Gastrocnemius medialis (tissue), 4 donors: ENCODE results near the gene LDLRAP1. TPM values are rescaled to one million over a fixed set of nuclear protein-coding genes. Genes with fewer than 3 reads are reported as not detected.

Experiments
- ATAC-seq, 2 donors: fragments of 150-250 bp; one replicate each; pipeline ENCODE4 v1.9.1; 2016
- DNase-seq, 2 donors: peaks; one replicate each; pipeline ENCODE4 v3.0.0-alpha.2; 2019
- H3K27ac ChIP-seq, 4 donors: fragments of 200-600 bp; sonication (generic); 1 replicate in 1 of 4; 2 replicates in 3 of 4; pipeline ENCODE4 v1.5.1; 2016 to 2018; ENCODE audit warnings: mild to moderate bottlenecking in 2 of 4, moderate library complexity in 1 of 4
- H3K27me3 ChIP-seq, 3 donors: fragments of 200-600 bp; sonication (generic) in 2 of 3; 1 replicate in 1 of 3; 2 replicates in 2 of 3; pipeline versions ENCODE4 v1.5.1 to v1.6.0; 2016 to 2019; ENCODE audit warnings: mild to moderate bottlenecking in 1 of 3, moderate library complexity in 1 of 3
- H3K36me3 ChIP-seq, 2 donors: fragments of 200-600 bp; sonication (generic) in 1 of 2; one replicate each; pipeline ENCODE4 v1.5.1; 2017 to 2018
- H3K4me1 ChIP-seq, 2 donors: fragments of 200-600 bp; sonication (generic) in 1 of 2; one replicate each; pipeline ENCODE4 v1.5.1; 2016 to 2017; ENCODE audit warnings: mild to moderate bottlenecking in 2 of 2
- H3K4me3 ChIP-seq, 4 donors: fragments of 200-600 bp; sonication (generic) in 3 of 4; 1 replicate in 1 of 4; 2 replicates in 3 of 4; pipeline ENCODE4 v1.5.1; 2016 to 2019; ENCODE audit warnings: mild to moderate bottlenecking in 2 of 4
- H3K9me3 ChIP-seq, 3 donors: fragments of 200-600 bp; sonication (generic) in 2 of 3; 1 replicate in 1 of 3; 2 replicates in 2 of 3; pipeline ENCODE4 v1.5.1; 2016 to 2019
- POLR2A ChIP-seq, 2 donors: fragments of 450-650 bp; IDR thresholded peaks; one replicate each; pipeline ENCODE4 v1.6.1; 2017; ENCODE audit warnings: antibody characterized with exemption in 2 of 2, mild to moderate bottlenecking in 2 of 2, moderate library complexity in 2 of 2
- in situ Hi-C, 4 donors: fragments of 200-750 bp; cut with MboI; loops; one replicate each; pipeline versions ENCODE4 v1.15.0 to v1.8.0; 2017; ENCODE audit warnings: low sequenced_read_pairs in 4 of 4
- intact Hi-C: fragments of 100-400 bp; cut with DNase I; formaldehyde crosslinking; loops from one replicate; pipeline ENCODE4 v1.15.1; 2023; ENCODE audit warnings: low total_unique reads
- total RNA-seq, 4 donors: library from RNA; depleted of rRNA; stranded (reverse); fragments of >200 nt; gene quantifications; one replicate each; pipeline versions ENCODE4 v1.1.0 to v1.2.3, GENCODE V29; 2016
- TF ChIP-seq, protein P1 (sequence below), 5 experiments: fragments of 450-650 bp in 3 of 5; fragments of 200-600 bp in 2 of 5; sonication (generic) in 2 of 5; IDR thresholded peaks in 4 of 5; conservative IDR thresholded peaks in 1 of 5; 1 replicate in 4 of 5; 2 replicates in 1 of 5; pipeline ENCODE4 v1.5.1; 2016 to 2019; ENCODE audit warnings: antibody characterized with exemption in 5 of 5, mild to moderate bottlenecking in 3 of 5, moderate library complexity in 3 of 5

The LDLRAP1 gene
- total RNA-seq, 4 donors from 2014 or later, result 10.0 to 17.9 (median 14.2) TPM

DNA sequence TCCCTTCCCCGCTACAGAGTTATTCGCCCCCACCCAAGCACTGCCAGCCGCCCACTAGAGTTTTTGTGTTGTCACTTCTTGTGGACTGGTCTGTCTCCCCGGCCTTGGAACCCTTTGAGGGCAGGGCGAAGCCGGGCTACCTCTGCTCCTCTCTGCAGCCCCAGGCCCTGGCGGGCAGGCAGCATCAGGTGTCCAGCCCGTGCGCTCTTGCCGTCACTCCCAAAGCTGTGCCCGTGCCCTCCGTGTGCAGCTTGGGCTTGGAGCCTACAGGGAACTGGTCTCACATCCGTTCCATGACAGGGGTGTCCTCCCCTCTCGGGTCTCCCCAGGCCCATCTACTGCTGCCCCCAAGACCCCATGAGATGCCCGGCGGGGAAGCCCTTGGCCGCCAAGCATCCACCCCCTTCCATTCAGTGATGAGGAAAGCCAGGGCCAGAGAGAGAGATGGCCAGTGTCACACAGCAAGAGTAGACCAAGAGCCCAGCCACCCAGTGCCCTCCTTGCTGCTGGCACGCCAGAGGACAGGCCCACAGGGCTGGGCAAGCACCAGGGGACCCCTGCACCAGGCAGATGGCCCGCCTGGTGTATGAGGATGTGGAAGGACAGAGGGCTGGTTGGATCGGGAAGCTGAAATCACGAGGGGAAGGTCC is 15.3 kb upstream of the LDLRAP1 start:
- TF ChIP-seq, protein P1, sequence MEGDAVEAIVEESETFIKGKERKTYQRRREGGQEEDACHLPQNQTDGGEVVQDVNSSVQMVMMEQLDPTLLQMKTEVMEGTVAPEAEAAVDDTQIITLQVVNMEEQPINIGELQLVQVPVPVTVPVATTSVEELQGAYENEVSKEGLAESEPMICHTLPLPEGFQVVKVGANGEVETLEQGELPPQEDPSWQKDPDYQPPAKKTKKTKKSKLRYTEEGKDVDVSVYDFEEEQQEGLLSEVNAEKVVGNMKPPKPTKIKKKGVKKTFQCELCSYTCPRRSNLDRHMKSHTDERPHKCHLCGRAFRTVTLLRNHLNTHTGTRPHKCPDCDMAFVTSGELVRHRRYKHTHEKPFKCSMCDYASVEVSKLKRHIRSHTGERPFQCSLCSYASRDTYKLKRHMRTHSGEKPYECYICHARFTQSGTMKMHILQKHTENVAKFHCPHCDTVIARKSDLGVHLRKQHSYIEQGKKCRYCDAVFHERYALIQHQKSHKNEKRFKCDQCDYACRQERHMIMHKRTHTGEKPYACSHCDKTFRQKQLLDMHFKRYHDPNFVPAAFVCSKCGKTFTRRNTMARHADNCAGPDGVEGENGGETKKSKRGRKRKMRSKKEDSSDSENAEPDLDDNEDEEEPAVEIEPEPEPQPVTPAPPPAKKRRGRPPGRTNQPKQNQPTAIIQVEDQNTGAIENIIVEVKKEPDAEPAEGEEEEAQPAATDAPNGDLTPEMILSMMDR (IDR thresholded peaks at IDR 0.05 in 4 of 5, conservative IDR thresholded peaks at IDR 0.05 in 1 of 5), result no peak
- TF ChIP-seq POLR2A (IDR thresholded peaks at IDR 0.05), result no peak
- Histone ChIP-seq H3K4me3 (no peak overlapping the region), H3K27me3 (no peaks in the 10 kb centered on the region), H3K9me3 (no peaks in the 10 kb centered on the region), H3K4me1 (peaks cover 0 to 8% of the 10 kb centered on the region in 2 donors), H3K27ac (no peak overlapping the region), H3K36me3 (no peaks in the 10 kb centered on the region)
- in situ Hi-C loops (loop anchor here in 3 of 4 donors (10.0 kb wide), 1 partner anchor 123 kb away; no protein-coding TSS in a partner anchor), intact Hi-C loops (no loop called here)
- no peak for DNase-seq
- no peak for ATAC-seq

GRCh38 chr1:25528881-25529517 is 14.4 kb upstream of the LDLRAP1 start:
- H3K4me3 ChIP-seq, result no peak overlapping the region
- no peak for DNase-seq
- H3K36me3 ChIP-seq, result no peaks in the 10 kb centered on the region
- in situ Hi-C loops, result loop anchor here in 3 of 4 donors (10.0 kb wide), 1 partner anchor 124 kb away; no protein-coding TSS in a partner anchor
- no peaks in the 10 kb centered on the region for H3K9me3 ChIP-seq
- TF ChIP-seq, protein P1 (IDR thresholded peaks at IDR 0.05 in 4 of 5, conservative IDR thresholded peaks at IDR 0.05 in 1 of 5), result no peak
- TF ChIP-seq POLR2A (IDR thresholded peaks at IDR 0.05), result no peak
- ATAC-seq, result no peak
- intact Hi-C loops, result no loop called here
- peaks cover 0 to 8% of the 10 kb centered on the region in 2 donors for H3K4me1 ChIP-seq
- H3K27me3 ChIP-seq, result no peaks in the 10 kb centered on the region
- H3K27ac ChIP-seq, result no peak overlapping the region

DNA sequence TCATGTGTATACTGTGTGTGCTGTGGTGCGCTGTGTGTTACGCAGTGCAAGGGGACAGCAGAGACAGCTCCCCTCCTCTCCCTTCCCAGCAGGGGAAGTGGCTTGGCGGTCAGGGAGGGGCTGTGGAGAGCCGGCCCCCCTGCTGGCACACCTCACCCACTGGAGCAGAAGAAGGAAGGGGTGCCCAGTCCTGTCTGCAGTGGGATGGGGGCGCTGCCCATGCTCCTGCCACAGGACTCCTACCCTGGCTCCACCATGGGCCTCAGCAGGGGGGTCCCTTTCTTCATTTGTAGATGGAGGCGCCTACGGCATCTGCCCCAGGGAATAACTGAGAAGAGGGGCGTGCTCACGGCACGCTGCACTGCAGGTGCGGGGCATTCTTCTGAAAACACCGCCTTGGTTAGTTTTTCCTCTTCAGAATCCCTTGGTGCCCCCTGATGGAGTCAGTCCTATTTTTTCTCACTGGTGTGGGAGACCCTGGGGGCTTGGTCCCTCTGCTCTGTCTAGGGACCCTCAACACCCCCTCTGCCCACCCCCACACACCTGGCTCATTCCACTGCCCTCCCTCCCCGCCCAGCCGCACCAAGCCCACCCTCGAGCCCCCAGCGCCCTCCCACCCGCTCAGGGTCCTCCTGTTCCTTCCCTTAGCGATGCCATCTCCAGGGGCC is 13.8 kb upstream of the LDLRAP1 start:
- ATAC-seq (no peak), DNase-seq (no peak)
- TF ChIP-seq, protein P1 (IDR thresholded peaks at IDR 0.05 in 4 of 5, conservative IDR thresholded peaks at IDR 0.05 in 1 of 5), result no peak
- no peak for TF ChIP-seq POLR2A (IDR thresholded peaks at IDR 0.05)
- H3K36me3 ChIP-seq, result no peaks in the 10 kb centered on the region
- no peak overlapping the region for H3K27ac ChIP-seq
- no peaks in the 10 kb centered on the region for H3K9me3 ChIP-seq
- no peak overlapping the region for H3K4me3 ChIP-seq
- intact Hi-C loops (no loop called here), in situ Hi-C loops (loop anchor here in 3 of 4 donors (10.0 kb wide), 1 partner anchor 125 kb away; no protein-coding TSS in a partner anchor)
- peaks cover 0 to 8% of the 10 kb centered on the region in 2 donors for H3K4me1 ChIP-seq
- no peaks in the 10 kb centered on the region for H3K27me3 ChIP-seq

- Histone ChIP-seq H3K36me3 (no peaks in the 10 kb centered on the region), H3K9me3 (no peaks in the 10 kb centered on the region), H3K27ac (no peak overlapping the region), H3K27me3 (no peaks in the 10 kb centered on the region), H3K4me1 (peaks cover 0 to 8% of the 10 kb centered on the region in 2 donors), H3K4me3 (no peak overlapping the region)
- in situ Hi-C loops (no loop called here), intact Hi-C loops (no loop called here)
- TF ChIP-seq POLR2A (IDR thresholded peaks at IDR 0.05), result no peak
- TF ChIP-seq, protein P1 (IDR thresholded peaks at IDR 0.05 in 4 of 5, conservative IDR thresholded peaks at IDR 0.05 in 1 of 5), result no peak
- DNase-seq (no peak), ATAC-seq (no peak)
Observed at GRCh38 chr1:25530186-25531081, 13.0 kb upstream of the LDLRAP1 start.
